Activated CD8-positive, alpha-beta memory T cell treated with anti-CD3 and anti-CD28 coated beads, Interleukin-2, amount 10 ng/mL, durations not matched to agents 7 days and 5 days (primary cell): ENCODE results near the gene RAB6B. TPM values are rescaled to one million over a fixed set of nuclear protein-coding genes. Genes with fewer than 3 reads are reported as not detected.
A peak's percentile ranks its signal among the peaks of the same experiment; 100 is the strongest.

Source experiments
- ATAC-seq: fragments of 150-1000 bp; cut with Tn5 transposase; one replicate; pipeline ENCODE4 v1.10.0; 2021; ENCODE audit warnings: moderate library complexity
- CTCF ChIA-PET: fragments of 350-600 bp; sonication (Branson Sonifier 250); formaldehyde crosslinking; loops from one replicate; lab custom pipeline; 2021; ENCODE audit warnings: antibody characterized with exemption; lab: Charles Lee
- DNase-seq: peaks from one replicate; pipeline ENCODE4 v3.0.0-alpha.2; 2020
- H3K27ac Mint-ChIP-seq: one replicate; pipeline ENCODE4 v1.8.0; 2021; ENCODE audit warnings: mild to moderate bottlenecking, mixed read lengths
- H3K27me3 Mint-ChIP-seq: one replicate; pipeline ENCODE4 v1.8.0; 2021; ENCODE audit warnings: mixed read lengths
- H3K36me3 Mint-ChIP-seq: one replicate; pipeline ENCODE4 v1.8.0; 2021; ENCODE audit warnings: mild to moderate bottlenecking, mixed read lengths
- H3K4me1 Mint-ChIP-seq: one replicate; pipeline ENCODE4 v1.8.0; 2021; ENCODE audit warnings: mixed read lengths
- H3K4me3 Mint-ChIP-seq: one replicate; pipeline ENCODE4 v1.8.0; 2021; ENCODE audit warnings: mild to moderate bottlenecking, moderate library complexity, mixed read lengths
- H3K9me3 Mint-ChIP-seq: one replicate; pipeline ENCODE4 v1.8.0; 2022; ENCODE audit warnings: low read depth, mixed read lengths
- total RNA-seq, 2 experiments: library from RNA; stranded (reverse); gene quantifications; one replicate each; pipeline ENCODE4 v1.2.3, GENCODE V29; 2021

RAB6B gene
- total RNA-seq, 2 experiments from 2014 or later: 1.0 to 1.3 TPM

GRCh38 chr3:133859381-133860234 is 36.1 kb downstream of the RAB6B start:
- no peaks in the 10 kb centered on the region for H3K9me3 Mint-ChIP-seq
- no peak overlapping the region for H3K4me3 Mint-ChIP-seq
- CTCF ChIA-PET: no interaction called here
- H3K4me1 Mint-ChIP-seq: peaks cover 16% of the 10 kb centered on the region
- no peaks in the 10 kb centered on the region for H3K36me3 Mint-ChIP-seq
- DNase-seq: no peak
- H3K27me3 Mint-ChIP-seq: no peaks in the 10 kb centered on the region
- ATAC-seq: no peak
- H3K27ac Mint-ChIP-seq: no peak overlapping the region

- H3K9me3 Mint-ChIP-seq: no peaks in the 10 kb centered on the region
- CTCF ChIA-PET: no interaction called here
These were observed 37.9 kb downstream of the RAB6B start for GRCh38 chr3:133857767-133858166.

DNA sequence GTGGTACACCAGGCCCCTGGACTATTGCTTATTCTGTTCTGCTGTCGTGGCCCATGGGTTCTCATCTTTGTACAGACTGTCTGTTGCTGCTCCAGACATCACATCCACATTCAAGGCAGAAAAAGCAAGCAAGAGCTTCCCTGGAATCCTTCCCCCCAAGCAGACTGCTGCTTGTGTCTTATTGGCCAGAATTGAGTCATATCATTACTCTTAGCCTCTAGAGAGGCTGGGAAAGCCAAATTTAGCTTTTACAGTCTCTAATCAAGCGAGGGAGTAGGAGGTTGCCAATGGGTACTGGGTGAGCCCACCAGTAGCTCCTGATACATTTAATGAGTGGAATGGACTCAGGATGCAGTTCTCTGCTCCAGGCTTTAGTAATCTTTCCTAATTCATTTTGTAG is 39.4 kb downstream of the RAB6B start:
- no peaks in the 10 kb centered on the region for H3K27me3 Mint-ChIP-seq
- peaks cover 26% of the 10 kb centered on the region for H3K4me1 Mint-ChIP-seq
- no peak for ATAC-seq
- no peaks in the 10 kb centered on the region for H3K9me3 Mint-ChIP-seq
- no peak for DNase-seq
- H3K4me3 Mint-ChIP-seq: no peak overlapping the region
- CTCF ChIA-PET: no interaction called here
- H3K36me3 Mint-ChIP-seq: no peaks in the 10 kb centered on the region
- H3K27ac Mint-ChIP-seq: no peak overlapping the region

More at GRCh38 chr3:133857767-133858166, 37.9 kb downstream of the RAB6B start:
- H3K36me3 Mint-ChIP-seq: no peaks in the 10 kb centered on the region
- peak; percentile 55 for ATAC-seq
- no peak for DNase-seq
- H3K27me3 Mint-ChIP-seq: no peaks in the 10 kb centered on the region
- peak overlapping the region; percentile 45 for H3K27ac Mint-ChIP-seq
- peaks cover 18% of the 10 kb centered on the region for H3K4me1 Mint-ChIP-seq
- no peak overlapping the region for H3K4me3 Mint-ChIP-seq

- no peaks in the 10 kb centered on the region for H3K36me3 Mint-ChIP-seq
- no peaks in the 10 kb centered on the region for H3K27me3 Mint-ChIP-seq
- CTCF ChIA-PET: no interaction called here
- H3K27ac Mint-ChIP-seq: no peak overlapping the region
- no peaks in the 10 kb centered on the region for H3K9me3 Mint-ChIP-seq
- H3K4me3 Mint-ChIP-seq: no peak overlapping the region
- ATAC-seq (no peak), DNase-seq (no peak)
- peaks cover 30% of the 10 kb centered on the region for H3K4me1 Mint-ChIP-seq
These were observed 39.9 kb downstream of the RAB6B start for GRCh38 chr3:133855772-133856171.

DNA sequence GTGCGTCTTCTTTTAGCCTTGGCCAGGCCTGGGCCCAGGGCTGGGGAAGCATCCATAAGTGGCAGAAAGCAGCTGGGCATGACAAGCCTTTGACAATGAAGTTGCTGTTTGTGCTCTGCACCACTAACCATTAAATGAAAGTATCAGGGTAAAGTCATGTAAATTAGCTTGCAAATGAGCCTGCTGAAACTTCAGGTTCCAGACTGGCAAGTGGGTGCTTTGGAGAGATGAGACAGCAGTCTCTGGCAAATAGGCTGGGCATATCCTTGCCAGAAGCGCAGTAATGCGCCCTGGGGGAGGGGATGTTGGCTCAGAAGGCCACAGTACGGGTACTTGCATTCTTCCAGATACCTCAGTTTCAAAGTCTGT is 40.7 kb downstream of the RAB6B start:
- no peak overlapping the region for H3K27ac Mint-ChIP-seq
- no peaks in the 10 kb centered on the region for H3K9me3 Mint-ChIP-seq
- ATAC-seq (no peak), DNase-seq (no peak)
- CTCF ChIA-PET: no interaction called here
- H3K4me1 Mint-ChIP-seq: peaks cover 37% of the 10 kb centered on the region
- no peak overlapping the region for H3K4me3 Mint-ChIP-seq
- H3K36me3 Mint-ChIP-seq: no peaks in the 10 kb centered on the region
- H3K27me3 Mint-ChIP-seq: no peaks in the 10 kb centered on the region

DNA sequence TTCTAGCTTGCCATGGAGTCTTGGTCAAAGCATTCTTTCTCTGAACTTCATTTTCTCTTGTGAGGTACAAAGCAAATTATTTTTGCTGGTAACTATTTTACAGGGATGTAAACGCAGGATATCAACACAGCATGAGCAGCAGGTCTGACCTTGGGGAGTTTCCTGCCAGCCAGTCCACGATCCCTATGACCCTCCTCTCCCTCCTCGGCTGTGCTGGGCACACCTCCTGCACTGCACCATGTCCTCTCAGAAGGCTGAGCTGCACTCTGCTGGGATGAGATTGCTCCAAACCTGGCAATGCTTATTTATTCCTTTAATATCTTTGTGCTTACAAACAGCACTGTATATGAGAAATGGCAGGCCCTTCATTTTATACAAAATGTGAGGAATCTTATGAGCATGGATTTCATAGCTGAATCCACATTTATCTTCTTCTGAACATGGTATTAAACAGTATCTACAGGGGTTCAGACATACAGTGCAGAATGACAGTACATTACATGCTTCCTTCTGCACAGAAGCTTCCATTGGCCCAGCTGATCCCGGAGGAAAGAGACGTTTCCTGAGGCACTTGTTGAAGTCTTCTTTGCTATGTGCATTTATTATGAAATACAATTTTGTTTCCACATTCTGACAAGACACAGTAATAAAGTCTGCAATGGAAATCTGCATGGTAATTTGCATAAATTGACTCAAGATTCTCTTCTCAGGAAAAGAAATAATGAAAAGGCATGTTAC is 41.2 kb downstream of the RAB6B start:
- CTCF ChIA-PET: no interaction called here
- no peak for DNase-seq
- no peak overlapping the region for H3K4me3 Mint-ChIP-seq
- H3K9me3 Mint-ChIP-seq: no peaks in the 10 kb centered on the region
- no peaks in the 10 kb centered on the region for H3K27me3 Mint-ChIP-seq
- H3K4me1 Mint-ChIP-seq: peaks cover 43% of the 10 kb centered on the region
- no peak overlapping the region for H3K27ac Mint-ChIP-seq
- ATAC-seq: no peak
- no peaks in the 10 kb centered on the region for H3K36me3 Mint-ChIP-seq

- CTCF ChIA-PET: no interaction called here
- no peaks in the 10 kb centered on the region for H3K9me3 Mint-ChIP-seq
- H3K36me3 Mint-ChIP-seq: no peaks in the 10 kb centered on the region
- H3K27ac Mint-ChIP-seq: no peak overlapping the region
- peaks cover 48% of the 10 kb centered on the region for H3K4me1 Mint-ChIP-seq
- H3K27me3 Mint-ChIP-seq: no peaks in the 10 kb centered on the region
- no peak for ATAC-seq
- H3K4me3 Mint-ChIP-seq: no peak overlapping the region
- DNase-seq: no peak
These were observed 41.8 kb downstream of the RAB6B start for GRCh38 chr3:133853925-133854227.

DNA sequence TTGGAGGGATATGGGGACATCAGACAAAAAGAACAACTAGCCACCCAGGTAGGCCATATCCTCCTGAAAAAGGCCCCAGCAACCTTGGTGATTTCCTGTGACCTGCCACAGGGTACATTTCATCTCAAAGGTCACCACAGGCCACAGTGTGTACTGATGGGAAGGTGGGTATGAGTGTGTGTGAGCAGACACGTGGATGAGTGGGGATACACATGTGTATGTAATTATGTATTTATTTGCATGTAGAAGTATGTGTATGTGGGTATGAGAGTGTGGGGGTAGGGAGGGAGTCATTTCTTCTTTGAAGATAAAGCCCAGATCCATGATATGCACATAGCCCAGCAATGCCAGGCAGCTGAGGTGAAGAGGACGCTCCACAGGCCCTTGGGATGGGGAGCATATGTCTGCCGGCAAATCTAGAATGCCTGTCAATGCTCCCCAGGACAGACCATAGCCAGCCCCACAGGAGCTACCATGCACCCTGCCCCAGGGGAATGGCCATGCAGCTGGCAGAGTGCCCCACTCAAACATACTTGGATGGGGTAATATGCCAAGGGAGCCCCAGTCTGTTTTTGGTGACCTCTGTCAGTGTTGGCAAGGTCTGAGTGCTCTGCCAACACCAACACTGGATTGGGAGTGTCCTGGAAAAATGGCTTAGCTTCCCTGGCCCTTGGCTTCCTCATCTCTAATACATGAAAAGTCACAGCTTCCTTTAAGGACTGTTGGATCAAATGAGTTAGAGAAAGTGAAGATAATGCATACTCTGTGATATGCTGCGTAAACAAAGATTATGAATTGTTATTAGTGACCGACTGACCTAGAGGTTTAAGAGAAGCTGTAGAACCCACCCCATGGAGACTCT is 42.4 kb downstream of the RAB6B start:
- no peak overlapping the region for H3K27ac Mint-ChIP-seq
- no peaks in the 10 kb centered on the region for H3K9me3 Mint-ChIP-seq
- no peak for DNase-seq
- no peaks in the 10 kb centered on the region for H3K27me3 Mint-ChIP-seq
- H3K36me3 Mint-ChIP-seq: no peaks in the 10 kb centered on the region
- peaks cover 48% of the 10 kb centered on the region for H3K4me1 Mint-ChIP-seq
- CTCF ChIA-PET: no interaction called here
- H3K4me3 Mint-ChIP-seq: no peak overlapping the region
- ATAC-seq: no peak

DNA sequence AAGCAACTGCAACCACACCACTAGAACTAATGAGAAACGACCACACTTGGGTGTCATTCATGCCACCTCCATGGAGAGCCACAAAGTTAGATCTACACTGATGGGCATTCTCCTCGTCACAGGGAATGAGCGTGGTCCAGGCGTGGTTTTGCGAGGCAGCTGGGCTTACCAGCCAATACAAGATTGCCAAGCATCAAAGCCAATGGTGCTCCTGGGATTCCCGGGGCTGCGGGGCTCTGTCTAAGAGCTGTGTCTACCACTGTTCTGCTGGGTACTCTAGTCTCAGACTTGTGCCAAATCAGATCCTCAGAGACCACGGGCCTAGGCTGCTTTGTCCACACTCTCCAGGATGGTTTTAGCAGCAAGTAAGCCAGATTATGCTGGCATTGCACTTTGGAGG is 43.8 kb downstream of the RAB6B start:
- H3K27ac Mint-ChIP-seq: no peak overlapping the region
- no peaks in the 10 kb centered on the region for H3K9me3 Mint-ChIP-seq
- no peak overlapping the region for H3K4me3 Mint-ChIP-seq
- DNase-seq (no peak), ATAC-seq (no peak)
- peaks cover 4% of the 10 kb centered on the region for H3K27me3 Mint-ChIP-seq
- CTCF ChIA-PET: no interaction called here
- no peaks in the 10 kb centered on the region for H3K36me3 Mint-ChIP-seq
- peaks cover 40% of the 10 kb centered on the region for H3K4me1 Mint-ChIP-seq

DNA sequence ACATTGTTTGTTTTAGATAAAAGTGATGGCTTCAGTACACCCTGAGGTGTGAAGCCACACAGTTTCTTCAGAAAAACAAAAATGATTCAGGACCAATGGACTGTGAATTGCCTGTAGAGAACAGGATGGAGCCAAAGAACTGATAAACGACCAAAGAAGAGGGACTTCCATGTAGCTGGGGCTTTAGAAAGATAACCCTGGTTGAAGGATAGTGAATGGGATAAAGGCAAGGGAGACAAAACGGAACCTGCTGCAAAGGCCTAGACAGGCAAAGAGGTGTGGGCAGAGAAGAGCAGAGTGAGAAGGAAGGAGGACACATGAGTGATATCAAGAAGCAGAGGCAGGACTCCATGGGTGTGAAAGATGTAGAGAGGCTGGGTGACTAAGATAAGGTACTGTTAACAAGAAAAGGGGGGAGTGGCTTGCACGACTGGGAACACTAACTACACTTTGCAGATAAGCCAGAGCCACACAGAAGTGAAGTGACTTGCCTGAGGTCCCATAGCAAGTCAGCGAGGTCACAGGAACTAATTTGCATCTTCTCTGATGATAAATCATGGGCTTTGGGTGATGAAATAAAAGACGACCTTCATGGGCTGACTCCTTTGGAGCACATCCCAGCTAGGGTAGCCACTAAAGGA is 44.3 kb downstream of the RAB6B start:
- CTCF ChIA-PET: no interaction called here
- ATAC-seq (peak; percentile 58), DNase-seq (no peak)
- no peaks in the 10 kb centered on the region for H3K9me3 Mint-ChIP-seq
- H3K4me1 Mint-ChIP-seq: peaks cover 38% of the 10 kb centered on the region
- H3K4me3 Mint-ChIP-seq: no peak overlapping the region
- no peak overlapping the region for H3K27ac Mint-ChIP-seq
- no peaks in the 10 kb centered on the region for H3K36me3 Mint-ChIP-seq
- peaks cover 6% of the 10 kb centered on the region for H3K27me3 Mint-ChIP-seq

- H3K36me3 Mint-ChIP-seq: no peaks in the 10 kb centered on the region
- H3K27me3 Mint-ChIP-seq: peaks cover 10% of the 10 kb centered on the region
- H3K4me1 Mint-ChIP-seq: peaks cover 32% of the 10 kb centered on the region
- CTCF ChIA-PET: no interaction called here
- ATAC-seq (no peak), DNase-seq (no peak)
- H3K9me3 Mint-ChIP-seq: no peaks in the 10 kb centered on the region
- H3K4me3 Mint-ChIP-seq: no peak overlapping the region
- no peak overlapping the region for H3K27ac Mint-ChIP-seq
These were observed 45.6 kb downstream of the RAB6B start for GRCh38 chr3:133850034-133850433.

GRCh38 chr3:133849346-133849745 is 46.3 kb downstream of the RAB6B start:
- Mint-ChIP-seq H3K27ac (no peak overlapping the region), H3K4me3 (no peak overlapping the region), H3K27me3 (peaks cover 10% of the 10 kb centered on the region), H3K36me3 (no peaks in the 10 kb centered on the region), H3K4me1 (peaks cover 32% of the 10 kb centered on the region), H3K9me3 (no peaks in the 10 kb centered on the region)
- no peak for ATAC-seq
- CTCF ChIA-PET: interaction anchor here (1.5 kb wide), 1 partner anchor 31 kb away, joined by 3 read pairs; no protein-coding TSS in a partner anchor
- no peak for DNase-seq

DNA sequence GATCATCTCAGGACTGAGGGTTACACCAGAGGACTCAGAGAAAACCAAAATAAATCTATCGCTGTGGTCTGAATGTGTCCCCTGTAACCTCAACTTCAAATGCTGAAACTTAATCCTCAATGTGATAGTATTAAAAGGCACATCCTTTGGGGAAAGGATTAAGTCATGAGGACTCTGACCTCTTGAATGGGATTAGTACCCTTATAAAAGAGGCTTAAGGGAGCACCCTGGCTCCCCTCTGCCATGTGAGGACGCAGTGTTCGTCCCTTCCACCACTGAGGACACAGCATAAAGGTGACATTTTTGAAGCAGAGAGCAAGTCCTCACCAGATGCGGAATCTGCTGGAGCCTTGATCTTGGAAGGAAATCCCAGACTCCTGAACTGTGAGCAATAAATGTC is 50.6 kb downstream of the RAB6B start:
- Mint-ChIP-seq H3K36me3 (no peaks in the 10 kb centered on the region), H3K27ac (no peak overlapping the region), H3K27me3 (peaks cover 10% of the 10 kb centered on the region), H3K4me3 (no peak overlapping the region), H3K4me1 (peaks cover 12% of the 10 kb centered on the region), H3K9me3 (no peaks in the 10 kb centered on the region)
- no peak for DNase-seq
- ATAC-seq: no peak
- CTCF ChIA-PET: no interaction called here
